ENCODE data around the gene OSBPL2.

OSBPL2 gene

DNA sequence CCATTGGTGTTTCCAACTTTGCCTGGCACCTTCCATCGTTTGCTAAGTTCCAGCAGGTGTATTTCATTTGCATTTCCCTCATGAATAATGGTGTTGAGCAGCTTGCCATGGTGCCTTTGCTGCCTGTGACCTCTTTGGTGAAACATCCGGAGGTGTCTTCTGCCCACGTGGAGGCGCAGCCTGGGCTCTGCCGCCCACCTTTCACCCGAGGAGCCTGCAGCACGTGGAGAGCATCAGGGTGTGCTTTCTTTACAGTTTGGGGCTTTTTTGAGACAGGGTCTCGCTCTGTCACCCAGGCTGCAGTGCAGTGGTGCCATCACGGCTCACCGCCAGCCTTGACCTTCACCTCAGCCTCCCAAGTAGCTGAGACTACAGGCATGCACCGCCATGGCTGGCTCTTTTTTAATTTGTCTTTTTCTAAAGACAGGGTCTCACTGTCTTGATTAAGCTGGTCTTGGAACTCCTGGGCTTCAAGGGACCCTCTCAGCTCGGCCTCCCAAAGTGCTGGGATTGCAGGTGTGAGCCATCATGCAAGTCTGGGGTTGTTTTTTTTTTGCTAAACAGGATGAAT is 61.4 kb downstream of the OSBPL2 start:
- DNase-seq (ENCODE audit: low read depth, low spot score) = no peak

DNA sequence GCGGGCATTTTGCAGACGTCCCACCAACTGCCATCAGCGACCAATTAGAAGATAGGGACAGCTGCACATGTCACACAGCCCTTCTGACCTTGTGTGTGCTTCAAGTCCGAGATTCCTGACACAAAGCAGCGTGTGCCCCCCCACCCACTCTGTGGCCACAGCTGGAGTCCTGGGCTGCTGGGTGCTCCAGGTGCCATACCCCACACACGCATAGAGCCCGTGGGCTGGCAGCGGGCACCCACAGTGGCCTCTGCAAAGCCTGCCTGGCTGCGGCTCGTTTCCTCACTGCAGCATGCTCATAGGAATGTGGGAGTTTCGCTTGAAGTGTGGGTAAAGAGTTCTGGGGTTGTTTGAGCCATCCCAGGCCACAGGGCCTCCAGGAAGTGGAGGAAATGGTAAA is 62.0 kb downstream of the OSBPL2 start:
- DNase-seq (ENCODE audit: low read depth, low spot score) = no peak

DNA sequence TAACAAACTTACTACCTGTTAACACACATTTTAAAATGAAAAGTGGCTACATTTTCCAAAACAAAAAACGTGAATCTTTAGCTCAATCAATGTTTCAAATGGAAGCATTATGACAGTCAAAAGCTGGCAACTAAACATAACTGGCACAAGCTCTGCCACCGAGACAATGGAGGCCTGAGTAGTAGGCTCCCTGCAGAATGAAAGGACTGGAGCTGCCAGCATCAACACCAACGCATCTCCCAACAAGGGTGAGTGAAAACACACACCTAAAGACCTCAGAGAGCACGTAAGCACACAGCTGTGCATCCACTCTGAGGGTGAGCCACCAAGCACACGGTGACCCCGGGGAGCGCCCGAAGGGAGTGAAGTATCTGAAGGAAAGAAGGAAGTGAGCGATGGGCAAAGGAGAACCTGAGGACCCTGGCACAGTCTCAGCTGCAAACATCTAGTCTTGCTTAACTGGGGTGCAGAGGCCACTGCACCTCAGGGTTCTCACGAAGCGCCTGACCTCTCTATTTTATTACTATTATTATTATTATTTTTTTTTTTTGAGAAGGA is 62.9 kb downstream of the OSBPL2 start:
- no peak for DNase-seq (ENCODE audit: low read depth, low spot score)

DNA sequence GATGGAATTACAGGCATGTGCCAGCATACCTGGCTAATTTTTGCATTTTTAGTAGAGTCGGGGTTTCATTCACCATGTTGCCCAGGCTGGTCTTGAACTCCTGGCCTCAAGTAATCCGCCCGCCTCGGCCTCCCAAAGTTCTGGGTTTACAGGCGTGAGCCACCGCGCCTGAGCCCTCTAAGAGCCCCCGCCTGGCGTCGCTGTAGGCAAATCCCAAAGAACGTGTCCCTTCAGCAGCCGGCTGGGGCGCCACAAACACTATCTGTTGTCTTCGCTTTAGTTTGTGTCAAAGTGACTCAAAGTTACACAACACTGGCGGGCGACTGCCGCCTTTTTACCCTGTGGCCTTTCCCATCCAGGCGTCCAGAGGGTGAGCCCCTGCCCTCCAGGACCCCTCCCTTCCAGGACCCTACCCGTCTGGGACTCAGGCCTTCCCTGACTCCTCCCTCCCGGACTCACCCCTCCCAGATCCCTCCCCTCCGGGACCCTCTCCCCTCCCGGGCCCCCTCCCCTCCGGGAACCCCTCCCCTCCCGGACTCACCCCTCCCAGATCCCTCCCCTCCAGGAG is 63.5 kb downstream of the OSBPL2 start:
- peak; percentile 68 for DNase-seq (ENCODE audit: low read depth, low spot score)

DNA sequence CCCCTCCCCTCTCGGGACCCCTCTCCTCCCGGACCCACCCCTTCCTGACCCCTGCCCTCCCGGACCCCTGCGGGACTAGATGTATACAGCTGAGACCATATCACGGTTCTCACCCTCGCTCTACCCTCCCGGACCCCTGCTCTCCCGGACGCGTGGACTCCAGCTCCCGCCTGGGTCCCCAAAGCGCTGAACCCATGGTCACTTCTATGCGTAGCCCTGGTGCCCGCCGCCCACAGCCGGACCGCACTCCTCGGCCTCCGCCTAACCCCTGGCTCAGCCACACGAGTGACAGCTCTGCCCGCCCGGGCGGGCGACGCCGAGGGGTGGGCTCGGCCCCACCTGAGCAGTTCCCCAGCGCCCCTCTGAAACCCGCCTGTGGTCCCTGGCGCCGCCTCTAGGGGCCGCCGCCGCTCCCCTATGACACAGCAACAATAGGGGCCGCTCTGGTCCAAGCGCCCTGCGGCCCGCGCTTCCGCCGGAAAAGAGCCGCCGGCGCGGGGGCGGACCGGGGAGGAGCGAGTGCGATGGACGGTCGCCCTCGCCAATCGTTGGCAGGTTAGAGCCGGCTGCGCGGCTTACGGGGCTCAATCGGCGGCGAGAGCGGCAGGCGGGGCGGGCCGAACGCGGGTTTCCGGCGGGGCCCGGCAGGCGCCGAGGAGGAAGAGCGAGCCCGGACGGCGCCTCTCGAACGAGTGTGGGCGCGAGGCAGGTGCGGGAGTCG is 64.2 kb downstream of the OSBPL2 start, which contains the start of gene ADRM1:
Gene ADRM1 (plus strand): TSS at position 657 of the 721 bp plus-strand sequence. CDS start 572 bp downstream, outside the sequence.
- DNase-seq (ENCODE audit: low read depth, low spot score) = peak; percentile 87

DNA sequence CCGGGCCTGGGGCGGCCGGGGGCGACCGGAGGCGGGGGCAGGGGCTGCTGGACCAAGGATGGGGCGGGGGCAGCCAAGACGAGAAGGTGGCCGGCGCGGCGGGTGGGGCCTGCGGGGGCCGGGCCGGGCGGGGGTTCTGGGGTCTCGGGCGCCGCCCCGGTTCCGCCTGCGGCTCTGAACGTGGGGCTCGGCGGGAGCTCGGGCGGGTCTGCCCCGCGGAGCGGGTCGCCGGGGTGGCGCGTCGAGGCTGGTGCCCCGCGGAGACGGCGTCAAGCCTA is 64.7 kb downstream of the OSBPL2 start:
- no peak for DNase-seq (ENCODE audit: low read depth, low spot score)

DNA sequence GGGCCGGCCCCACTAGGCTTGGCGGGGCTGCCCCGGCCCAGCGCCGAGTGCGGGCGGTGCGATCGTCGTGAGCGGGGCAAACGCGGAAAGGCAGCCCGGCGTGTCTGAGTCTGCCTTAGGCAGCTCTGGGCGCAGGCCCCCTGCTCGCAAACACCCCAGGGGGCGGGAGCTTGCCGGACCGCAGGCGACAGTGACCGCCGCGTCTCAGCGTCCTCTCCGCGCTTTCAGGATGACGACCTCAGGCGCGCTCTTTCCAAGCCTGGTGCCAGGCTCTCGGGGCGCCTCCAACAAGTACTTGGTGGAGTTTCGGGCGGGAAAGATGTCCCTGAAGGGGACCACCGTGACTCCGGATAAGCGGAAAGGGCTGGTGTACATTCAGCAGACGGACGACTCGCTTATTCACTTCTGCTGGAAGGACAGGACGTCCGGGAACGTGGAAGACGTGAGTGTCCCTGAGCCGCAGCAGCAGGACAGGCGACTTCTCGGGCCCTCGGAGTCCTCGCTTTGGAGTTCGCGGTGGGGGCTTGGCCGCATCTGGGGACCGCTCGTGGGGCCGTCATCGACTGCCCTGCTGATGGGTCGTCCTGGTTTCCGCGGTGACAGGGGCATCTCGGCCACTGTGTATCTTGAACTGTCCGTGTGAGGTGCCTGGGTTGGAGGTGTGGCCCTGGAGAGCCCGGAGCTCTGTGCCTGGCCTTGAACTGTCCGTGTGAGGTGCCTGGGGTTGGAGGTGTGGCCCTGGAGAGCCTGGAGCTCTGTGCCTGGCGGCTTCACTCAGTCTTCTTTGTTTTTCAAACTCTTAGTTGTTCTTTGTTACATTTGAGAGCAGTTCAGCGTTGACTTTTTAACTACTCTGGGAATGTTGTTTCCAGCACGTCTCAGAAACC is 65.3 kb downstream of the OSBPL2 start:
- DNase-seq (ENCODE audit: low read depth, low spot score) = no peak

DNA sequence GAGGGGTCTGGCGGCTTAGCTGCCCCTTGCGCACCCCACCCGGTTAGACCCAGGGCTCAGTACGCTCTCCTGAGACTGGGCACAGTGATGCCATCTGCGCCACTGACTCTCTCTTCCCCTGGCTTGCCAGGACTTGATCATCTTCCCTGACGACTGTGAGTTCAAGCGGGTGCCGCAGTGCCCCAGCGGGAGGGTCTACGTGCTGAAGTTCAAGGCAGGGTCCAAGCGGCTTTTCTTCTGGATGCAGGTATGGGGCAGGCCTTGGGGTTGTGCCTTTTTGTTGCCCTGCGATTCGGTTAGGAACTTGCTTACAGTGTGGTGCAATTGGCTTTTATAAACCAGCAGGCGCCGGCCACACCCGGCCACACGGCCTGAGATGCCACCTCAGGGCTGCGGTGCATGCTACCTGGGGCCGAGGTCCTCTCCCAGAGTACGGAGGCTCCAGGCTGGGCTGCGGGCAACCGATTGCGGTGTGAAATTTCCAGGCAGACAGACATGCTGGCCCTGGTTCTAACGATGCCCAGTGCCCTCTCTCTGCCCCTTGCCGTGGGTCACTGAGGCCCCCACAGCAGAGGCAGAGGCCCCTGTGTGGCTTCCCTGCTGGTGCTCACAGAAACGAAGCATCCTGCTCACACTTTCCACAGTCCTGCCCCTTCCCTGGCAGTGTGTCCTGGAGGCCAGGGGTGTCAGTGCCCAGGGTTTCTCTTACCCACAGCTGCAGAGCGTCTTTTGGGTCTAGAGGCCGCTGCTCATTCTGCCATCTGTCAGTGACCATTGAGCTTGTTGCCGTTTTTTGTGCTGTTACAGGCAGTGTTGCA is 66.2 kb downstream of the OSBPL2 start:
- no peak for DNase-seq (ENCODE audit: low read depth, low spot score)

DNA sequence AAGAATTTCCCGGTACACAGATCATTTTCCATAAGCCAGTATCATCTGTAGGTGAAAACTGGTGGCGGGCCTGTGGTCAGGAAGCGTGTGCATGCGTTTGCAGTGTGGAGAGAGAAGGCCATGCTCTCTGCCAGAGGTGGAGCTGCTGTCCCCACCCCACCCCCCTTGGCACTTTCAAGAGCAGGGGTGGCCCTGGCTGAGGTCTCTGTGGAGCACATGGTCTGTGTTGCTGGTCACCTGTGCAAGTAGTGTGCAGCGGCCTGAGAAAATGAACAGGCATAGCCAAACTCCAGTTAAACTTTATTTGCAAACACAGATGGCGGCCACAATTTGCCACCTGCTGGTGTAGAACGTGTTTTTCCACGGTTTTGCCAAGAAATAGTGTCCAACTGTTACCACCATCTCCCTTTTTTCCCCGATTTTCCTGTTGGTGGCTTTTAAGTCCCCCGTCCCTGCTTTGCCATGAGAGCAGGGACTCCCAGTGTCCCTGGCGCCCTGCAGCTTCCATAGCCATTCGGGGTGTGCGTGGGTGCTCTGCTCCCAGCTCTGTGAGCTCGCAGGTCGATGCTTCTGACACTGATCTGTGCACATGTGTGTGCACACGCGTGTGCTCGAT is 66.9 kb downstream of the OSBPL2 start:
- DNase-seq (ENCODE audit: low read depth, low spot score) = no peak

DNA sequence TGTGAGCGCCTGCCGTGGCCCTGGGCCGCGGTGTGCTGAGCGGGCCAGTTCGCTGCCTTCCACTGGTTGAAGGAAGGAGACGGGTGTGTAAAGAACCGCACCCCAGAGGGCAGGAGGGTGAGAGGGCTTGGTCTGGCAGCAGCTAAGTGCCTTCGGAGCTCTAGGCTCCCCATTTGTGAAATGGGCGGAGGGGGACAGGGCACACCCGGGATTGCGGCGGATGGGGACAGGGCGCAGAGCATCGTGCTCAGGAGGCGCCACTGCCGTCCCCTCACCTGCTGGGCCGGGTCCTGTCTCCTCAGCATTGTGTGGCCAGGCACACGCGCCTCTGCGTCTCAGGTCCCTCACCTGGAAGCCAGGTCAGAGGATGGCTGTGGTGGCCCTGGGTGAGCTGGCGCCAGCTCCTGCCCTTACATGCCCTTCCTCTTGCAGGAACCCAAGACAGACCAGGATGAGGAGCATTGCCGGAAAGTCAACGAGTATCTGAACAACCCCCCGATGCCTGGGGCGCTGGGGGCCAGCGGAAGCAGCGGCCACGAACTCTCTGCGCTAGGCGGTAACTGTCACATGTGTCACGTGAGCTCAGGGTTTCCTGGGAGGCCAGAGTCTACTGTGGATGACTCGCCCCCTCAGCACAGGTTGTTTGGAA is 67.6 kb downstream of the OSBPL2 start:
- DNase-seq (ENCODE audit: low read depth, low spot score) = no peak

DNA sequence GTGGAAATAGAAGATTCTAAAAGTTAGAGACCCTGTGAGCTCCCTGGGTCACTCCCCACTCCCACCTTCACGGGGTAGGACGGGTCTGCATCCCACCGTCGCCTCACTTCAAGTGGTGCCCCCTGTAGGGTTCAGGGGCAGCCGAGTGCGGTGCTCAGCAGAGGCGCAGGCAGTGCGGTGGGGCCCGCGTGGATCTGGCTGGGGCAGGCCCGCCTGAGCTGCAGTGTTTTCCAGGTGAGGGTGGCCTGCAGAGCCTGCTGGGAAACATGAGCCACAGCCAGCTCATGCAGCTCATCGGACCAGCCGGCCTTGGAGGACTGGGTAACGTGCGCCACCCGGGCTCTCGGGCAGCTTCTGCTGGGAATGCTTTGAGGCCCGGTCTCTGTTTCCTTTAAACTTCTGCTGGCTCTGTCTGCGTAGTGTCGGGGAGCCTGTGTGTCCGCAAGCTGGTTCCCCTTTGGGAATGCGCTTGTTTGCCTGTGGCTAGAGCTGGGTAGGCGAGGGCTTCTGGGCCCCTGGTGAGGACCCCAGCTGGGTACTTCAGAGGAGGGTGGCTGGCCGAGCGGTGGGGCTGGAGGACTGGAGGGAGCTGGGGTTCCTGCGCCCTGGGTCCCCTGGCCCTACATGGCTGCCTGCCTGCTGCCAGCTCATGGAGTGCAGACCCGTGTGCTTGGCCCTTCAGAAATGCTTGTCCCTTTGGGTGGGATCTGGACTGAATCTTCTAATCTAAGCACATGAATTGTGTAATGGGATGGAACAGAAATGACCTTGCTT is 68.3 kb downstream of the OSBPL2 start:
- DNase-seq (ENCODE audit: low read depth, low spot score) = no peak

DNA sequence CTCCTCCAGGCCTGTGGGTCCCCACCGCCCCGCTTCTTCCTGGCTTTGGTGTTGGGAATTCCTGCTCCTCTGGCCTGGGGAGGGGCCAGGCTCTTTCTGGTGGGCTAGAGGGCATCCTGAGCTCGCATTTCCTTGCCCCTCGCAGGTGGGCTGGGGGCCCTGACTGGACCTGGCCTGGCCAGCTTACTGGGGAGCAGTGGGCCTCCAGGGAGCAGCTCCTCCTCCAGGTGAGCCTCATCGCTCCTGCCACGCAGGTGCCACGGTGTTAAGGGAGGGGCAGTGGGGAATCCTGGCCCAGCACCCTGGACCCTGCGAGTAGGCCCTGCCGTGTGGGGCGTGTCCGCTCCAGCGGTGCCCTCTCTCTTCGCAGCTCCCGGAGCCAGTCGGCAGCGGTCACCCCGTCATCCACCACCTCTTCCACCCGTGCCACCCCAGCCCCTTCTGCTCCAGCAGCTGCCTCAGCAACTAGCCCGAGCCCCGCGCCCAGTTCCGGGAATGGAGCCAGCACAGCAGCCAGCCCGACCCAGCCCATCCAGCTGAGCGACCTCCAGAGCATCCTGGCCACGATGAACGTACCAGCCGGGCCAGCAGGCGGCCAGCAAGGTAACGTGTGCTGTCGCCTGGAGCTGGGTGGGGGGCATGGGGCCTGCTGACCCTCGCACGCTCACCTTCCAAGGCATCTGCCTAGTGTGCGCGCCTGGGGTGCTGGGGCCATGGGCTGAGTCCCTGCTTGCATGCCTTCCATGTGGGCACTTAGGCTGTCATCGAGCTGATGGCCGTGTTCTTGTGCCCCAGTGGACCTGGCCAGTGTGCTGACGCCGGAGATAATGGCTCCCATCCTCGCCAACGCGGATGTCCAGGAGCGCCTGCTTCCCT is 69.1 kb downstream of the OSBPL2 start:
- DNase-seq (ENCODE audit: low read depth, low spot score) = no peak

DNA sequence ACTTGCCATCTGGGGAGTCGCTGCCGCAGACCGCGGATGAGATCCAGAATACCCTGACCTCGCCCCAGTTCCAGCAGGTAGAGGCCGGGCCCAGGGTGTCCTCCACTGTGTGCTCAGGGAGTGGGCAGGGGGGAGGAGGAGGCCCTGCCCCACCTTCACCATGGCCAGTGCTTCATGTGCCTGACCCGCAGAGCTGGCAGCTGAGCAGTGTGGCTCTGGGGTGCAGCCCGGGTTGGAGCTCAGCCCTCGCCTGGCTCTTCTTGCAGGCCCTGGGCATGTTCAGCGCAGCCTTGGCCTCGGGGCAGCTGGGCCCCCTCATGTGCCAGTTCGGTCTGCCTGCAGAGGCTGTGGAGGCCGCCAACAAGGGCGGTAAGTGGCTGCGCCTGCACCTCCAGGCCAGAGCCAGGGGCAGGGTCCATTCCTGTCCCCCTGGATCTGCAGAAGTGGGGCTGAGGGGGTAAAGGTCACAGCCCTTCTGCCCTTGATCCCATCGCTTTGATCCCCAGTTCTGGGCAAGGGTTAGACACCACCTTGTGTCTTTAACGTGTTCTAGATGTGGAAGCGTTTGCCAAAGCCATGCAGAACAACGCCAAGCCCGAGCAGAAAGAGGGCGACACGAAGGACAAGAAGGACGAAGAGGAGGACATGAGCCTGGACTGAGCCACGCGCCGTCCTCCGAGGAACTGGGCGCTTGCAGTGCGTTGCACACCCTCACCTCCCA is 69.9 kb downstream of the OSBPL2 start:
- DNase-seq (ENCODE audit: low read depth, low spot score) = no peak

DNA sequence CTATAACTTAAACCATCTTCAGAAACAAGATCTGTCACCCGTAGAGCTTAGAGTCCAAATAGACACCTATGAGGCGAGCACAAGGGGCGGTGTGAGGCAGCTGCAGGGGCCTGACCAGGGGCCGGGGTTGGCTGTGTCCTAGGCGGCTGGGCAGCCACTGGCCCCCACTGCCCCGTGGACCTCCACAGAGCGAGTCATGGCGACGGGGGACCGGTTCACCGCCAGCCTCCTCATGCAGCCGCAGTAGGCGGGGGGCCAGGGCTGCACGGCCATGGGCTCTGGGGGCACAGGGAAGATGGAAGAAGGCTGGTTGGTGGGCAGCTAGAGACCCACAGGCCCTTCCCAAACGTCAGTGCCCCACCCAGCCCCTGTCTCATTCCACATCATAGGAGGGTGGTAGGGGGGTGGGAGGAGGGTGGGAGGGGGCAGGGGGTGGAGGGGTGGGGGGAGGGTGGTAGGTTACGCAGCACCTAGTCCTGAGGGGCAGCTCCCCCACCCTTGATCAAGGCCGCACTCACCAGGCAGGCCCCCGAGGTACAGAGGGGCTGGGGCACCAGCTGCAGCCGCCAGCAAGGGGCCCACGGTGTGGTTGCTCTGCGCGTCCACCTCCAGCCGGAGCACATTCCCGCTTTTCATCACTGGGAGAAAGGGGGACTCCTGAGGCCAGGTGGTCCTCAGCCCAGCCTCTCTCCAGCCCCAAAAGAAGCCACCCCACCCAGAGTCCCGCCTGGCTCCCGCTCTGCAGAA is 71.0 kb downstream of the OSBPL2 start:
- DNase-seq (ENCODE audit: low read depth, low spot score) = no peak

DNA sequence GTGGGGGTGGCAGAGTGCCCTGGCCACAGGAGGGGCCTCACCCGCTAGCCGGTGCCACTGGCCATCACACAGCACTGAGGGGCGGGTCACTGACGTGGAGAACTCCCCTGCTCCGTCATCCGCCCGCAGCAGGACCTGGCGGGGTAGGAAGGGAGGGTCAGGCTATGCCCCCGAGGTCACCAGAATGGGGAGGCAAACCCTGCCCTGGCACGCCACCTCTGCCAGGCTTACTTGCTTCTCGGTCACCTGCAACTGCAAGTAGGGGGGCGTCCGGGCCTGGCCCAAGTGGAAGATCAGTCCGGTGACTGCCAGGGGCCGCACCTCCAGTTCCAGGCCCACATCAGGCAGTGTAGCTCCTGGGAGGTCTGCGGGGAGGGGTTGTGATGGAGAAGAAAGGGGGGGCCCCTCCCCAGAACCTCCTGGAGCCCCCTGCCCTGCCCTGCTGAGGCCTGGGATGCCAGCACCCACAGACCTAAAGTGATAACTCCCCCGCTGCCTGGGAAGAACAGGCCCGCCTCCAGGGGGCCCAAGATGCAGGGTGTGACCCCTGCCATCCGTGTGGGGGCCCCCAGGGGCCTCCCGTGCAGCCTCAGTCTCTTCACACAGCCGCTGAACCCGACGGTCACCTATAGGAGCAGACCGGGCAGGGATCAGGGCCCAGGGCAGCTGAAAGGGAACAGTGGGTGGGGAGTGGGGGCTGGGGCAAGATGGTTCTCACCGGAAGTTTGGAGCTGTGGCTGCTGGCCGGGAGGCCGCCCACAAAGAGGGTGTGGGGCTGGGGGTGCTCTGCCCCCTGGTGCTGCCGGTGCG is 71.8 kb downstream of the OSBPL2 start:
- no peak for DNase-seq (ENCODE audit: low read depth, low spot score)

DNA sequence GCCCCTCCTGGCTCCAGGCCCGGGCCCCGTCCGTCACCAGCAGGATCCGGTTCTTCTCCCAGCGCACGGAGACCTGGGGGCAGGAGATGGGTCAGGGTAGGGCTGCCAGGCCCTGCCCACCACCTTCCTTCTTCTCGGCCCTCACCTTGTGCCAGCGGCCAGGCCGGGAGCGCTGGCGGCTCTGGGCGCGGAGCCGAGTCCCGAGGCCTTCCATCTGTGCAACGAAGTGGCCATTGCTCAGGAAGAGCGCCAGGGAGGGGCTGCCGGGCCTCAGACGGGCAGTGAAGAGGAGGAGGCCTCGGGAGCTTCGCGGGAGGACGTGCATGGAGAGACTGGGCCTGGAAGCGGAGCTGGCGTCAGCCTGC is 72.4 kb downstream of the OSBPL2 start:
- no peak for DNase-seq (ENCODE audit: low read depth, low spot score)

All from smooth muscle cell of the brain vasculature (primary cell).